Suppressor macrophage treated with lipopolysaccharide for 1 hour (primary cell): Measurements from ENCODE around the gene MORC2.

Source experiments
- DNase-seq, 3 donors: peaks; one replicate each; pipeline ENCODE4 v3.0.0-alpha.2; 2020 to 2022

The MORC2 gene

DNA sequence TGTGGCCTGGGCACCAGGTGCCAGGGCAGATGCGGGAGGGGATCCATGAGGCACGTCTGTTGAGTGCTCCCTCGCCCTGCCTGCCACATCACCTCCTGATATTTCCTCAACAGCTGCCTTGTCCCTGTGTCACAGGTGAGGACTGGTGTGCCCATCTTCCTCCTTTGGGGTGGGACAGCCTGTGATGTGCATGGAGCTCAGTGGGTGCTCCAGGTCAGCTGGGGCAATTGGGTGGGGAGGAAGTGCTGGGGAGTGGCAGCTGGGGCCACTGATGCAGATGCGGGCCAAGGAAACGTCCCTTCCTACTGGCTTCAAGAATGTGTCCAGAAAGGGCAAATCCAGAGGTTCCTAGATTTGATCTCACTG is 83.6 kb downstream of the MORC2 start:
- no peak for DNase-seq

DNA sequence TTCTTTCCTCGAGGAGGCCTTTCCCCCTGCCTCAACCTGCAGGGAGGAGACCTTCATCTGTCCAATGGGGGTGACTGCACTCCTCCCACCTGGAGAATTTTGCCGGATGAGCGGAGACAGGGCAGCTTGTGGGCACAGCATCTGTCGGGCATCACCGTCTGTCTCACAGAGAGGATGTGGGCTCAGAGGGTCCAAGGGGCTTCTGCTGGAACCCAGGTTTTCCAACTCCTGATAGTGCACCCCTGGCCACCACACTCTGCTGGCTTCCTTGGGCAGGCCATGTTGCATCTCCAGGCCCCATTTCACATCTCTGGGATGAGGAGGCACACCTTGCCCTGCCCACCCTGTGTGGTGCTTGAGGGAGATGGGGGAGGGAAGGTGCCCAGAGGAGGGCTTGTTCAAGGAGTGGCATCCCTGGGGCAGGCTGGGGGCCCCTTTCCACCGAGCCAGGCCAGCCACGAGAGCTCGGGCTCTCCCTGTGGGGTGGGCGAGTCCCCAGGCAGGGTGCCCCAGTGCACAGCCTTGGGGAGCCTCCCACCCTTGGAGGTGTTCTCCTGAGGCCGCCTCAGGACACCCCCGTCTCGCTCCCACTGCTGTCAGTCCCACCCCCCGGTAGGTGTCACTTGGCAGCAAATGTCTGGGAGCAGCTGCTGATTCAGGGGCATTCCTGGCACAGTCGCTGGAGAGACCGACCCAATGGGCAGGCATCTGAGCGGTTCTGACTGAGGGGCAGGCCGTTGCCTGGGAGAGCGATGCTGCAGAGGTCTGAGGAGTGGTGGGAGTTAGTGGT is 84.2 kb downstream of the MORC2 start:
- no peak for DNase-seq

DNA sequence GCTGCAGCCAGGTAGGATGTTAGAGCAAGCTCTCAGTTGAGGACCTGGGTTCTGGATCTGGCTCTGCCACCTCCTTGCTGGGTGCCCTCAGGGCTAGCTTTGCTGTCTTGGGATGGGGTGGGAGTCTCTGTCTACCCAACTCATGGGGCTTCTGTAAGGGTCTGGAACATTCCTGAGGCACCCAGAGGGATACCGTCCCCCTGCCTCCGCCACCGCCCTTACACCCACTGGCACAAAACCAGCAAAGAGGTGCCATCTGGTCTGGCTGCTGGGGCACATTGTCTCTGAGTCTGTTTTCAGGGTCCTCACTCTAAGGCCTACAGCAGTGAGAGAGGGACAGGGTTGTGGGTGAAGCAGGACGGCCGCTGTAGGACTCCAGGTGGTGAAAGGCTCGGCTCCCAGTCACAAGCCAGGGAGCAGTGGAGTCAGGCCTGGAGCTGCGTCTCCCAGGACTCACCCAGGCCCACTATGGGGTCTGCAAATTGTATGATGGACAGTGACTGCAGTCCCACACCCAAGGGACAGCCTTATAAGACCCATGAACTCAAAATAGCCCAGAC is 84.9 kb downstream of the MORC2 start:
- no peak for DNase-seq

DNA sequence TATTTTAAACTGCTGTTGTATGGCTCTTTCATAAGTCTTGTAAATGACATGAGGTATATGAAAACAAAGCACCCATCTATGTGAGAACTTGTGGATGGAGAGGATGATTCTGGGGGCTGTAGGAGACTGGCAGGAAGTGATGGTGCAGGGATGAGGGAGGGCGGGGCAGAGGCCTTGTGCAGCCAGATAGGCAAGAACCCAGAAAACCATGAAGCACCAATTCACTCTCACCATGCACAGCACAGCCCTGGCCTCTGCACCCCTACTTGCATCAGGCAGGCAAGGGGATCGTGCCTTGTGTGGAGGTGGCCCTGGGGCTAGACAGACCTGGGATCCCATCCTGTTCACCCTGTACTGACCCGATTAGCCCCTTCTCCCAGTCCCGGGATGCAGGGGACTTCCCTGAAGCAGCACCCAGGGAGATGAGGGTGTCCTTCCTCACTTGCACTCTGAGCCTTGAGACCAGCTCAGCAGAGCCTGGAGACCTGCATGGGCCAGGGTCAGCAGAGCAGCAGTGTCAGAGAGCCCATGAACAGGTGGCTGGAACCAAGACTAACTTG is 85.5 kb downstream of the MORC2 start:
- no peak for DNase-seq

DNA sequence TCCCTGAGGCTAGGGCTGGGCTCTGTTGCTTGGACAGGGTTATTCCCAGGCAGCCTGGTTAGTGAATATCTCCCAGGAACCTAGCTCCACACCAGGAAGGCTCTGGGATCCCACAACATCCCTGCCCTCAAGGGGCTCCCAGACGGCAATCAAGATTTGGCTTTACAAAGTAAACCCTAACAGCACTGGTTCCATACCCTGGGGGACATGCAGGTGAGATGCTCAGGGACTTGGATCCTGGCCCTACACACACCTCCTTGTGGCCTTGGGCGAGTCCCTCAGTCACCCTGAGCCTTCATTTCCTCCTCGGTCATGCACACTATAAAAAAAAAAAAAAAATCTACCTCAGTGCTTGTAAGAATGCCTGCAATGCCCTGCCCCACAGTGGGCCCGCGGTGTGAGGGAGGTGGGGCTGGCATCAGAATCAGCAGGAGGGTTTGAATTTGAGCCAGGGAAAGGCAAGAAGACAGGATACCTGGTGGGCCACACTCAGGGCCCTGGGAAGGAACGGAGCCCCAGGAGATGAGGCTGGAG is 86.3 kb downstream of the MORC2 start:
- DNase-seq: no peak

DNA sequence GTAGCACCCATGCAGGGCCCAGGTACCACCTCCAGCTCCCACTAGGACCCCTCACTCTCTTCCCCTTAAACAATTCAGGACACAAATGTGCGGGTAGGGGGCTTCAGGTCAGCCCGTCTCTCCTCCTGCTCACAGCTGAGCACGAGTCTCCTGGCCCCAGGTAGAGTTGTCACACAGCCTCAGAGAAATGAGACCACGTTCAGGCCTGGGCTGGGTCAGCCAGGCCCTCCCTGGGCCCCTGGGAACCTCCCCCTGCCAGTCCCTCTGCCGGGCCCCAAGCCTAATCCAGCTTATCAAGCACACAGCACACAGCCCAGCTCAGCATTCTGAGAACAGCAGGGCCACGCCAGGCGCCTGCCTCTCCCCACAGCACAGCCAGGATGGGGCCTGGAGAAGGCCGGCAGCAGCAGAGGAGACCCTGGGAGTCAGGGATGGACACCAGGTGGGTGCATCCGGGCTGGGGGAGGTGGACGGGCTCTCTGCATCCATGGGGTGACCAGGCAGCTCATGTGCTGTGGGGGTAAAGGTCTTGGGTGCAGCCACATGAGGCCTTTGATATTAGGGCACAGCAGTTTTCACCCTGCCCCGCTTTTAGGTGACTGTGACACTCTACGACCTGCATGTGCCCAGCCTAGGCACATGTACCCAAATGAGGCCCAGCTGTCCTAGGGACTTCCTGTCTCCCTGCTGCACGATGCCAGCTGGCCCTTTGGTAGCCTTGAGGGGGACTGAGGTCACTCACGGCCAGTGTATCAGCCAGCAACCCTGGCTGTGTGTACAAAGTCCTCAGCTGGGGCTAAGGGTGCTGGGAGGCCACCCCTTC is 87.0 kb downstream of the MORC2 start:
- DNase-seq: no peak

DNA sequence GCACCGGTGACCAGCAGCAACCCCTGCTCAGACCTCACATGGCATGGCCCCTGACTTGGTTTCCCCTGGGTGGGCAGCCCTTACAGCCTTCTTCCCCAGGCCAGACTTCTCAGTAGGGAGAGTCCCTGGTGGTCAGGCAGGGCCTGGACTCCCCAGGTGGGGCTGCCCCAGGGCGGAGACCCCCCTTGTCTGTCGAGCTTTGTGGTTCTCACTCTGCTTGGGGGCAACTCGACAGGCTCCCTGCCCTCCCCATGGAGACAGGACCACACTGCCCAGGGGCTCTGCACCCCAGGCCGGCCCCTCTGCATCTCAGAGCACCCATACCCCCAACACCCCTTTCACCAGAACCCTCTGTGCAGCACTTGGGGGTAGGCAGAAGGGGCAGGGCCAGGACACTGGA is 87.7 kb downstream of the MORC2 start:
- no peak for DNase-seq

DNA sequence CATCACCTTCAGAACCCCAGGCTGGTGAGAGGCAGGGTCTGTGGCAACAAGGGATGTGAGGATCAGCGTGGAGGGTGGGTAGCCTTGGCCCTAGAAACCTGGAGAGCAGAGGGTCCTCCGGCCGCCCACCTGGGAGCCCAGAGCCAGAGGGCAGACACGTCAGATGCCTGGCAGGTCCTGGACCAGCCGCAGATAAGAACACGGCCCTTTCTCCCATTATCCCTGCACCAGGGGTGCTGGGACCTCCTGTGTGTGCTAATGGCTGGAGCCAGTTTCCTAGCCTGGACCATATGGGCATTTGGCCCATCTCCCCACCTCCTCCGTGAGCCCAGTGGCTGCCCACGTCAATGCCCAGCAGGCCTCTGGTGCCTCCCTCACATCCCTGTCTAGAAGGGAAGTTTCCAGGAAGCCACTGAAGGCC is 88.4 kb downstream of the MORC2 start:
- DNase-seq: no peak

DNA sequence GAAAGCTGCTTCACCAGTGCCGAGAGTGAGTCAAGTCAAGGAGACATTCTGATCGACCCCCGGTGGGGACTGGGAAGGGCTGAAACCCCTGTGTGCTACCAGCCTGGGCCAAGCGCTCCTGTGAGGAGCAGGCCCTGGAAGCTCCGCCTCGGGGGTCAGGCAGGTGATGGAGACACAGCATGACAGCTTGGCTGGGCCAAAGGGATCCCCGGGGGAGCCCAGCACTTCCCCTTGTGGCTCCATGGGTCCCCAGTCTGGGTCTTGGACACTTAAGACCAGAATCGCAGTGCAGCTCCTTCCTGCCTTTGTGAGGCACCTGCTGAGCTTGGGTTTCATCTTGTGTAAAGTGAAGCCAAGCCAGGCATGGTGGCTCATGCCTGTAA is 89.2 kb downstream of the MORC2 start:
- no peak for DNase-seq

DNA sequence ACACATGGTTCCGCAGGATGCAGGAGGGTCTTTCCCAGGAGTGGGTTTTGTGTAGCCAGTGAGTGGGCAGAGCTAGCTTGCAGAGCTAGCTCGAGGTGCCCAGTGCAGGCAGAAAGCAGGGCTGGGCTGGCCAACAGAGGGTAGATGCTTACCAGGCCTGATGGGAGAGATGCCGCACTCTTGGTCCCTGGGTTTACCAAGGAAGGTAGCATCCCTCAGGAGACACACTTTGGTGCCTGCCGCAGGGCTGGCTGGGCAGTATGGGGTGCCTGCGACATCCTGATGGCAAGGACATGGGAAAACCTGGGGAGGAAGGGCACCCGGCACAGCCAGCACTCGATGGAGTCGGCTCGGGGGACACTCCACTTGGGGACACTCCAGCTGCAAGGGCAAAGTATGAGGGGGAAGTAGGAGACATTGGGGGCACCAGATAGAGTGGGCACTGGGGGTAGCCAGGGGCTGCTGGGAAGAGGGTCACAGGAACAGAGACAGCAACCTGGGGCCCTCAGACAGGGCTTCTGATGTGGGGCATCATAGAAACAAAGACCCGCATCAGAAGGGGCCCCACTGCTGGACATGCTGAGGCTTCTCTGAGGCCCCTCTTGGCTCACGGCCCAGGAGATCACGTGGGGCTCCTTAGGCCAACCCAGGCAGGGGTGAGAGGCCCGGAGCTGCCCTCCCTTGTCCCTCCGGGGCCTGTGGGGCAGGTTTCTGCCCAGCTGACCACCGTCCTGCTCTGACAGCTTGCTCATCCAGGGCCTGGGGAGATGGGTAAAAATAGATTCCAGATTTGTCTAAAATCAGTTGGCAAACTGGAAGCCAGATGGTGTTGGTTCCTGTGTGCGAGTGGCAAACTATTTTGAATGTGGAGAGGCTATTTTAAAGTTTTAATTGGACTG is 89.8 kb downstream of the MORC2 start:
- DNase-seq: no peak

DNA sequence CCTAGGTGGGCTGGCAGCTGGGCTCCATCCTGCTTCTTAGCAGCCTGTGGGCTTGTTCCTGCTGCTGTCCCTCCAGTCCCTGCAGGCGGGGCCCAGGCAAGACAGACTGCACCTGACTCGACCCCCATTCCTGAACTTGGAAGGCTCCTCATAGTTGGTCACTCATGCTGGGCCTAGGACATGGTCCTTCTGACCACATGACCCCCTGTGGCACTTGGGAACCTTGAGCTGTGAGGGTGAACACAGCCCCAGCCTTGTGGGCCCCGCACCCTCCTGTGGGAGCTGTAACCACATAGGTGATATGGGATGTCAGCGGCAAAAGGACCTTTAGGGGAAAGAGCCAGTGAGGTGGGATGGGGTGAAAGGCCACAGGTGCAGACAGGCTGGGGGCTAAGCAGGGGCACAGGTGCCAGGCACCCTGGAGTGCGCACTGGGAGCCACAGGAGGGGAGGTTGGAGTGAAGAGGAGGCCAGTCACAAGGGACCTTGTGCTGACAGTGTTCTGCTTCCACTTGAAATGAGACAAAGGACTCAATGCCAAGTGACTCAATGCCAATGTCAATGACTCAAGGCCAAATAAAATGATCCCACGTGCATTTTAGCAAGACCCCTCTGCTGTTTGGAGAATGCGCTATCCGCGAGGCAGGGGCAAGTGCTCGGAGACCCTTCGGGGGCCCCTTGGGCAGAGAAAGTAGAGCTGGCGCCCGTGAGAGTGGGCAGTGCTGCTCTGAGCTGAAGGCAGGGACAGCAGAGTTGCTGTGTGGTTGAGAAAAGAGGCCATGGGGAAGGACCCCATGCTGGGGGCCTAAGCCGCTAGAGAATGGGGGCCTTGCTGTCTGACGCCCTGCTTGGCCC is 90.7 kb downstream of the MORC2 start:
- no peak for DNase-seq

DNA sequence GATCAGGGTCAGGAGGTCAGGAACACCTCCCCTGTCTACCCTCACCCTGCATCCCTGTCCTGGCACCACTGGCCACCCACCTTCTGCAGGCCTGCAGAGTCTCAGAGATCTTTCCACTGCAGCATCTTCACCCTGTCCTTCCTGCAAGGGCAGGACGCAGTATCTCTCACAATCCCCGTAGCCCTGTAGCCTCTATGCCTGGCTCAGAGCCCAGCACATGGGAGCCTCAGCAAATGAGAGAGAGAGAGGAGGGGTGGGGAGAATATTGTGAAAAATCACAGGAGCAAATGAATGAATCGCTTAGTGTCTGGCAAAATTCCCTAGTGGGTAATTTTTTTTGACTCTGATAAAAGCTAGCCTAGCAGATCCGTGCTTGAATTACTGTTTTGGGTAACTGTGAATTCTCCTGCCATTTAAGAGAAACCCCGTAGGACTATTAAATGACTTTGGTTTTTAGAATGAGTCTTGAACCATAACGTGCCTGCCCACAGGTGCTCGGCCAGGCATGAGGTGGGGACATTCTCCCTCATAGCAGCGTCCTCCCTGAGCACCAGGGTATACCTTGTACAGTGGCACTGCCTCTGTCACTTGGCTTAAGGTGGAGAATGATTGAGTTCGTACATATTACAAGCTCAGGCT is 91.5 kb downstream of the MORC2 start:
- no peak for DNase-seq

DNA sequence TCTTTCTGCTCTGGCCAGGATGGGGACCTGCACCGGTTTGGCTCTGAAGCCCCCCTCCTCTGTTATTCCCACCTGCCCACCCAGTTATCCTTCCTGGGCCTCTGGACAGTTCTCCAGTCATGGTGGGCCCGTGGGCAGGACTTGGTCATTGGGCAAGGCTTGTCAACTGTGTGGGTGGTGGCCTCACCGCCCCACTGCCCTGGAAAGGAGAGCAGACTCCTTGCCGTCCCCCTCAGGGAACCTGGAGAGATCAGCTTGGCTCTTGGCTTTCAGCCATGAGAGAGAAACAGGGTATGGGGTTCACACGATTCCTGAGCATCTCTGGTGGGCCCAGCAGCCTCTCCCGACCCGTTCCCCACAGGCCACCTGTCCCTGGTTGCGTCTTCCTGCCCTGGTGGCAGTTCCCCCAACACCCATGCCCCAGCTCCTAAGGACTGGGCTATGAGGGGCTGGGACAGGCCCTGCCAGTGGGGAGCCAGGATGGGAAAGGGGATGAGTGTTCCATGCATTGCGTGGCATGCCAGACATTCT is 92.3 kb downstream of the MORC2 start:
- DNase-seq: no peak

DNA sequence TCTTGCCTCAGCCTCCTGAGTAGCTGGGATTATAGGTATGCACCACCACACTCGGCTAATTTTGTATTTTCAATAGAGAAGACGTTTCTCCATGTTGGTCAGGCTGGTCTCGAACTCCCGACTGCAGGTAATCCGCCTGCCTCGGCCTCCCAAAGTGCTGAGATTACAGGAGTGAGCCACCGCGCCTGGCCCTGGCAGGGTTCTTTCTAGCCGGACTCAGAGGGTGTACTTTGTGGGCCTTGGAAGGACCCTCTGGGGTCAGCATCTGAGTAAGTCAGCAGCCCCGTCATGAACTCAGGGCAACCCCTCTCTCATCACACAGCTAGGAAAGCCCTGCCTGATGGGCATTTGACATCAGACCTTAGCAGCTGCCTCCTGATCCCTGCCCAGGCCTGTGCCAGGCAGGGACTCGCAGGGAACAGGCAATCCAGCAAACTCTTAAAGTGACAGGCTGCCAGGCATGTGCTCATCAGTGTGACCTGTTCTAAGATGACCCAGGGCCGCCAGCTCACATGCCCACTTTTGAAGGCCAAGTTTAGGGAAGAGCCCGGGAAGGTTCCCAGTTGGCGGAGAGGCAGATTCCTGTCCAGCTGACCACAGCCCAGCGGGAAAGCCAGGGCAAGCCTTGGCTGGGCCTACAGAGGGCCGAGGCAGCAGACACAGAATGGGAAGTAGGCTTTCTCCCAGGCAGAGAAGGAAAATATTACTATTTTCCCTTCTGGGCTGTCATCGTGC is 92.9 kb downstream of the MORC2 start:
- DNase-seq: no peak
